IMR-90 (cell line): ENCODE results near the gene RB1. TPM values are rescaled to one million over a fixed set of nuclear protein-coding genes. Genes with fewer than 3 reads are reported as not detected.

Experiments used
- ATAC-seq: fragments of 200-7000 bp; cut with Tn5 transposase; 2 replicates; pipeline ENCODE4 v1.9.1; 2020; ENCODE audit warnings: low read depth, mild to moderate bottlenecking, moderate library complexity
- BruUV-seq: library from RNA; stranded (reverse); fragments of 400-500 nt; replicated peaks from 2 replicates; lab custom pipeline; 2021; lab: Mats Ljungman, UMichigan
- CTCF ChIA-PET: fragments of 300-600 bp; formaldehyde crosslinking; extraction: SDS; loops from one replicate; lab custom pipeline; 2021; ENCODE audit warnings: antibody characterized with exemption; lab: Yijun Ruan, JAX
- POLR2A ChIA-PET: fragments of 300-600 bp; sonication (Branson Sonifier 250); formaldehyde crosslinking; loops from one replicate; lab custom pipeline; 2022; ENCODE audit warnings: antibody characterized with exemption; ENCODE audit not compliant: unreplicated experiment; lab: Charles Lee
- DNase-seq: peaks from one replicate; pipeline ENCODE4 v3.0.0; 2013
- H2AFZ ChIP-seq: replicated peaks from 2 replicates; pipeline ENCODE3; 2013; ENCODE audit warnings: low read length, mild to moderate bottlenecking; ENCODE audit not compliant: poor library complexity
- H2AK5ac ChIP-seq: 2 replicates; pipeline ENCODE4 v1.6.1; 2013; ENCODE audit warnings: low read depth, low read length, inconsistent platforms
- H2AK9ac ChIP-seq: replicated peaks from 2 replicates; pipeline ENCODE3; 2013; ENCODE audit warnings: mild to moderate bottlenecking, low read depth, low read length, moderate library complexity; ENCODE audit not compliant: poor library complexity
- H2BK120ac ChIP-seq: 2 replicates; pipeline ENCODE4 v1.6.1; 2013; ENCODE audit warnings: low read depth, low read length, inconsistent platforms
- H2BK15ac ChIP-seq: 3 replicates; pipeline ENCODE4 v1.6.1; 2013; ENCODE audit warnings: low read depth, low read length, inconsistent platforms
- H2BK20ac ChIP-seq: 2 replicates; pipeline ENCODE4 v1.6.1; 2013; ENCODE audit warnings: low read depth, mild to moderate bottlenecking, inconsistent platforms, low read length, moderate library complexity
- H2BK5ac ChIP-seq: 2 replicates; pipeline ENCODE4 v1.6.1; 2013; ENCODE audit warnings: mild to moderate bottlenecking, low read depth, low read length, inconsistent platforms; ENCODE audit not compliant: poor library complexity, severe bottlenecking
- H3K14ac ChIP-seq: replicated peaks from 2 replicates; pipeline ENCODE4 v1.6.1; 2013; ENCODE audit warnings: low read depth, low read length, inconsistent platforms
- H3K18ac ChIP-seq: 2 replicates; pipeline ENCODE4 v1.6.1; 2013; ENCODE audit warnings: low read depth, low read length, control low read depth
- H3K23ac ChIP-seq: 2 replicates; pipeline ENCODE4 v1.6.1; 2013; ENCODE audit warnings: low read depth, low read length, inconsistent platforms
- H3K27ac ChIP-seq: 2 replicates; pipeline ENCODE4 v1.5.1; 2013; ENCODE audit warnings: mild to moderate bottlenecking, control low read depth, low read length; ENCODE audit not compliant: insufficient read depth
- H3K27me3 ChIP-seq: 2 replicates; pipeline ENCODE4 v1.6.1; 2013; ENCODE audit warnings: low read length; ENCODE audit not compliant: control insufficient read depth, insufficient read depth
- H3K36me3 ChIP-seq: 2 replicates; pipeline ENCODE4 v1.6.1; 2013; ENCODE audit warnings: low read length, mixed read lengths; ENCODE audit not compliant: control insufficient read depth, insufficient read depth
- H3K4ac ChIP-seq: 2 replicates; pipeline ENCODE4 v1.6.1; 2013; ENCODE audit warnings: low read depth, low read length, inconsistent platforms
- H3K4me1 ChIP-seq: 2 replicates; pipeline ENCODE4 v1.6.1; 2013; ENCODE audit warnings: low read length, mixed read lengths; ENCODE audit not compliant: control insufficient read depth, insufficient read depth
- H3K4me2 ChIP-seq: 2 replicates; pipeline ENCODE4 v1.6.1; 2013; ENCODE audit warnings: low read depth, mild to moderate bottlenecking, control low read depth, low read length, moderate library complexity
- H3K4me3 ChIP-seq: 2 replicates; pipeline ENCODE4 v1.5.1; 2013; ENCODE audit warnings: low read depth, mild to moderate bottlenecking, control low read depth, low read length, moderate library complexity; ENCODE audit not compliant: insufficient read depth
- H3K56ac ChIP-seq: 2 replicates; pipeline ENCODE4 v1.6.1; 2013; ENCODE audit warnings: low read length, inconsistent platforms; ENCODE audit not compliant: insufficient read depth; ENCODE audit errors: extremely low read depth
- H3K79me1 ChIP-seq, 2 experiments: 2 replicates each; pipeline ENCODE4 v1.6.1; 2013; ENCODE audit warnings: low read length in 2 of 2, inconsistent platforms in 1 of 2, low read depth in 1 of 2
- H3K9ac ChIP-seq: 2 replicates; pipeline ENCODE4 v1.6.1; 2013; ENCODE audit warnings: low read depth, low read length, control low read depth
- H3K9me1 ChIP-seq: 2 replicates; pipeline ENCODE4 v1.6.1; 2013; ENCODE audit warnings: low read length, inconsistent platforms; ENCODE audit not compliant: insufficient read depth
- H3K9me3 ChIP-seq: 2 replicates; pipeline ENCODE4 v1.6.1; 2013; ENCODE audit warnings: low read length; ENCODE audit not compliant: control insufficient read depth, insufficient read depth
- H4K20me1 ChIP-seq: 2 replicates; pipeline ENCODE4 v1.6.1; 2013; ENCODE audit warnings: low read length, inconsistent platforms; ENCODE audit not compliant: insufficient read depth
- H4K5ac ChIP-seq: 2 replicates; pipeline ENCODE4 v1.6.1; 2013; ENCODE audit warnings: mild to moderate bottlenecking, low read depth, low read length, control low read depth
- H4K8ac ChIP-seq, 2 experiments: 2 replicates each; pipeline ENCODE4 v1.6.1; 2013; ENCODE audit warnings: low read depth in 2 of 2, low read length in 2 of 2, control low read depth in 1 of 2, inconsistent platforms in 1 of 2
- H4K91ac ChIP-seq: 2 replicates; pipeline ENCODE4 v1.6.1; 2013; ENCODE audit warnings: low read depth, low read length, inconsistent platforms; ENCODE audit not compliant: insufficient read depth
- BHLHE40 ChIP-seq: fragments of 150-350 bp; IDR thresholded peaks from 2 replicates; pipeline ENCODE4 v1.6.1; 2016; ENCODE audit warnings: mild to moderate bottlenecking, low read depth, low read length
- CTCF ChIP-seq: conservative IDR thresholded peaks from 2 replicates; pipeline ENCODE4 v1.5.1; 2012; ENCODE audit warnings: mild to moderate bottlenecking, low read depth, low read length, improper control_type of control experiment
- ELK1 ChIP-seq: fragments of 150-350 bp; IDR thresholded peaks from 2 replicates; pipeline ENCODE4 v1.6.1; 2016; ENCODE audit warnings: low read depth, mild to moderate bottlenecking, low read length, moderate library complexity, borderline replicate concordance
- FOS ChIP-seq: fragments of 150-350 bp; IDR thresholded peaks from 2 replicates; pipeline ENCODE4 v1.6.1; 2016; ENCODE audit warnings: low read depth, low read length
- MAZ ChIP-seq: IDR thresholded peaks from 2 replicates; pipeline ENCODE4 v1.6.1; 2012; ENCODE audit warnings: low read depth, mild to moderate bottlenecking, low read length, improper control_type of control experiment, moderate library complexity, borderline replicate concordance
- POLR2A ChIP-seq: IDR thresholded peaks from 2 replicates; pipeline ENCODE4 v1.6.1; 2012; ENCODE audit warnings: mild to moderate bottlenecking, low read depth, low read length
- RCOR1 ChIP-seq: IDR thresholded peaks from 2 replicates; pipeline ENCODE4 v1.6.1; 2012; ENCODE audit warnings: mild to moderate bottlenecking, low read length, improper control_type of control experiment; ENCODE audit not compliant: insufficient replicate concordance
- WGBS, 2 experiments: methylation state at CpG; one replicate each; pipeline versions ENCODE4 v1.1.5 to v1.1.7; 2013; ENCODE audit warnings: missing lambda C conversion rate in 2 of 2; ENCODE audit not compliant: insufficient read length in 1 of 2; ENCODE audit errors: extremely low coverage in 2 of 2; 5-methylcytosine and 5-hydroxymethylcytosine counted together
- dilution Hi-C: fragments of 300-500 bp; cut with HindIII; formaldehyde crosslinking; loops from one replicate; pipeline ENCODE4 v1.14.3; 2018; ENCODE audit warnings: low sequenced_read_pairs; ENCODE audit not compliant: unreplicated experiment
- in situ Hi-C: fragments of 300-500 bp; cut with MboI; formaldehyde crosslinking; loops from 3 replicates; pipeline ENCODE4 v1.14.3; 2019; ENCODE audit warnings: low sequenced_read_pairs, inconsistent platforms, mixed read lengths
- intact Hi-C: fragments of 100-400 bp; cut with micrococcal nuclease; formaldehyde crosslinking; loops from 2 replicates; pipeline ENCODE4 v1.10.0; 2022
- polyA plus RNA-seq, 3 experiments: library from polyadenylated mRNA; depleted of rRNA; stranded (reverse); fragments of >200 nt; gene quantifications; 2 replicates each; pipeline ENCODE4 v1.2.3, GENCODE V29; 2012; ENCODE audit warnings: low replicate concordance in 1 of 3
- total RNA-seq: library from RNA; depleted of rRNA; stranded (reverse); fragments of >200 nt; gene quantifications from 2 replicates; pipeline ENCODE4 v1.2.3, GENCODE V29; 2012
- TF ChIP-seq, protein P1 (sequence below): fragments of 150-350 bp; IDR thresholded peaks from 2 replicates; pipeline ENCODE4 v1.6.1; 2017; ENCODE audit warnings: mild to moderate bottlenecking, antibody characterized with exemption, low read length, low read depth

The RB1 gene
- total and polyA plus RNA-seq, 2 of the 4 experiments (the other 2 are of a cell fraction): 11.4 to 15.4 TPM

DNA sequence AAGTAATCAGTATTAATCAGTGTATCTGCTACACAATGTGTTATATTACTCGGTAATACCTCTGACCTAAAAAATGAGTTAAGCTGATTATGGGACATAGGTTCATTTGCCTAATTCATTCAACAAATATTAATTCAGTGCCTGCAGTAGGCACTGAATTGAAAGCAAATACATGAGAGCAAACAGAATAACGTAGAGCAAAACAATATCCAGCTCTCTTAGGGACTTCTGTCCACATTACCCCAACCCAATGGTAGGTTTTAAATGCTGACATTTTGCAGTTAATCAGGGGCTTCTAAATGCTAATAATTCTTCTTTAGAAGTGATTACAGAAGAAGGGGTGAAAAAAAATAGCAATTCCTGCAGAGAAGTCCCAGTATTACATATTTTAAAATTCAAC lies 224.4 kb downstream of the RB1 start:
- no CpG with 5 or more reads among the region's 2 CpGs for WGBS, 2 experiments
- Histone ChIP-seq H2BK120ac (no peak overlapping the region), H3K4ac (no peak overlapping the region), H3K27ac (no peak overlapping the region), H3K27me3 (no peaks in the 10 kb centered on the region), H2AFZ (no peak overlapping the region), H4K91ac (no peak overlapping the region), H2BK15ac (no peak overlapping the region), H3K56ac (no peak overlapping the region), H3K9me3 (no peaks in the 10 kb centered on the region), H4K20me1 (no peaks in the 10 kb centered on the region), H4K8ac (no peak overlapping the region), H3K4me3 (no peak overlapping the region), H2BK5ac (no peak overlapping the region), H3K14ac (no peak overlapping the region), H3K9me1 (peaks cover 2% of the 10 kb centered on the region; the same call in 1 of the 2 replicates), H3K4me2 (no peak overlapping the region), H3K4me1 (peaks cover 2% of the 10 kb centered on the region), H3K18ac (no peak overlapping the region), H2AK5ac (no peak overlapping the region), H2AK9ac (no peak overlapping the region), H2BK20ac (no peak overlapping the region), H3K23ac (no peak overlapping the region), H3K79me1 (peaks cover 8 to 13% of the 10 kb centered on the region in 2 experiments), H4K5ac (no peak overlapping the region), H3K9ac (no peak overlapping the region), H3K36me3 (no peaks in the 10 kb centered on the region)
- ChIA-PET CTCF (interaction anchor here (1.2 kb wide), 1 partner anchor 15 kb away, joined by 3 read pairs; no protein-coding TSS in a partner anchor), POLR2A (no interaction called here)
- DNase-seq: no peak
- TF ChIP-seq MAZ: no peak
- no peak for TF ChIP-seq POLR2A
- no peak for TF ChIP-seq CTCF
- TF ChIP-seq ELK1: no peak
- no peak for TF ChIP-seq BHLHE40
- no peak for TF ChIP-seq RCOR1
- TF ChIP-seq, protein P1, sequence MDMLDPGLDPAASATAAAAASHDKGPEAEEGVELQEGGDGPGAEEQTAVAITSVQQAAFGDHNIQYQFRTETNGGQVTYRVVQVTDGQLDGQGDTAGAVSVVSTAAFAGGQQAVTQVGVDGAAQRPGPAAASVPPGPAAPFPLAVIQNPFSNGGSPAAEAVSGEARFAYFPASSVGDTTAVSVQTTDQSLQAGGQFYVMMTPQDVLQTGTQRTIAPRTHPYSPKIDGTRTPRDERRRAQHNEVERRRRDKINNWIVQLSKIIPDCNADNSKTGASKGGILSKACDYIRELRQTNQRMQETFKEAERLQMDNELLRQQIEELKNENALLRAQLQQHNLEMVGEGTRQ: no peak
- TF ChIP-seq FOS: no peak
- dilution Hi-C loops (no loop called here), intact Hi-C loops (no loop called here), in situ Hi-C loops (no loop called here)
- no TSS peak for BruUV-seq
- ATAC-seq: no peak
